Urothelium cell line (cell line): ENCODE data around the gene SPSB2.
A peak's percentile ranks its signal among the peaks of the same experiment; 100 is the strongest.

Experiments
- DNase-seq: peaks from one replicate; pipeline ENCODE4 v3.0.0; 2011; ENCODE audit warnings: low spot score, mixed read lengths
- FAIRE-seq: peaks from 2 replicates; lab custom pipeline; 2011; peaks lifted over from hg19 to GRCh38; lab: Jason Lieb, UNC

Gene SPSB2

GRCh38 chr12:6834254-6834653, 38.8 kb downstream of the SPSB2 start:
- DNase-seq (no peak), FAIRE-seq (no peak)

- FAIRE-seq (no peak), DNase-seq (no peak)
These were observed 39.8 kb downstream of the SPSB2 start for GRCh38 chr12:6833189-6833890.

DNA sequence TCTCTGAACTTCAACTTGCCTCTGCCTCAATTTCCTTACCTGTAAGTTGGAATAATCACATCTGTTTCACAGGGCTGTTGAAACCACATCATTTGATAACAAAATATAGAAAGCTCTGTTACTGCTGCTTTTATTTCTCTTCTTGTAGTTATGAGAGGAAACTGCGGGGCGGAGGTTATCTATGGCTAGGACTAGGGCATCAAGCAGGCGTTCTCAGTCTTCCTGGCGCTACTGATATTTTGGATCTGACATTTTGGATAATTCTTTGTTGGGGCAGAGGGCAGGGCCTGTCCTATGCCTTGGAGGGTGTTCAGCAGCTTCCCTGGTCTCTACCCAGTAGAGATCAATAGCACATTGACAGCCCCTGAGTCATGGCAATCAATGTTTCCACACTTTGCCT, 41.0 kb downstream of the SPSB2 start:
- no peak for FAIRE-seq
- no peak for DNase-seq

- FAIRE-seq (peak; percentile 27), DNase-seq (no peak)
These were observed 41.6 kb downstream of the SPSB2 start for GRCh38 chr12:6831450-6831995.

DNA sequence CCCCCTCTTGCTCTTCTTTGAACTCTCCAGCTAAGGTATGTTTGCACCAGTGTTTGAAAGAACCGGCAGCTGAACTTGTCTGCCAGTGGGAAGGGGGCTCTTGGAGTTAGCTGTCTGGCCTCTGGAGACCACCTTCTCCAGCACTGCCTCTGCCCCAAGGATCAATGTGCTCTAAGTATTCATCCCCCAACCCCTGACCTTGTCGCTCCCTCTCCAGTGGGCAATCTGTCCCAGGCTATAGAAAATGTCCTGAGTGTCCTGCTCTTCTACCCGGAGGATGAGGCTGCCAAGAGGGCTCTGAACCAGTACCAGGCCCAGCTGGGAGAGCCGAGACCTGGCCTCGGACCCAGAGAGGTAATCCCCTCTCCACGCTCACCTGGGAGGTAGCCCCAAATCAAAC, 42.1 kb downstream of the SPSB2 start:
- DNase-seq (no peak), FAIRE-seq (no peak)

DNA sequence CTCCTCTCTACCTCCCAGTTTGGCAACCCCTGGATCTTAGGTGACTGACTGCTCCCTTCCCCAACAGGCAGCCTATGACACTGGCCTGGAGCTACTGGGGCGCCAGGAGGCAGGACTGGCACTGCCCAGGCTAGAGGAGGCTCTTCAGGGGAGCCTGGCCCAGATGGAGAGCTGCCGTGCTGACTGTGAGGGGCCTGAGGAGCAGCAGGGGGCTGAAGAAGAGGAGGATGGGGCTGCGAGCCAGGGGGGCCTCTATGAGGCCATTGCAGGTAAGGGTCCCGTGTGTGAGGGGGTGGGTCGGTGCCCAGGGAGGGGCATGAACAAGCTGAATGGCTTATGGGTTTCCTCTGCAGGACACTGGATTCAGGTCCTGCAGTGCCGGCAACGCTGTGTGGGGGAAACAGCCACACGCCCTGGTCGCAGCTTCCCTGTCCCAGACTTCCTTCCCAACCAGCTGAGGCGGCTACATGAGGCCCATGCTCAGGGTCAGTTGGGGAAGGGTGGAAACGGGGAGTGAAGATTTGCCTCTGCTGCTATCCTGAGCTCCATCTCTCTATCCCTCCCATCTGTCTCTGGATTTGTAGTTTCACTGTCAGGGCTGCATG, 42.7 kb downstream of the SPSB2 start:
- FAIRE-seq (peak; percentile 48), DNase-seq (no peak)

- DNase-seq (peak; percentile 71), FAIRE-seq (no peak)
These were observed 43.4 kb downstream of the SPSB2 start for GRCh38 chr12:6829536-6830220.

DNA sequence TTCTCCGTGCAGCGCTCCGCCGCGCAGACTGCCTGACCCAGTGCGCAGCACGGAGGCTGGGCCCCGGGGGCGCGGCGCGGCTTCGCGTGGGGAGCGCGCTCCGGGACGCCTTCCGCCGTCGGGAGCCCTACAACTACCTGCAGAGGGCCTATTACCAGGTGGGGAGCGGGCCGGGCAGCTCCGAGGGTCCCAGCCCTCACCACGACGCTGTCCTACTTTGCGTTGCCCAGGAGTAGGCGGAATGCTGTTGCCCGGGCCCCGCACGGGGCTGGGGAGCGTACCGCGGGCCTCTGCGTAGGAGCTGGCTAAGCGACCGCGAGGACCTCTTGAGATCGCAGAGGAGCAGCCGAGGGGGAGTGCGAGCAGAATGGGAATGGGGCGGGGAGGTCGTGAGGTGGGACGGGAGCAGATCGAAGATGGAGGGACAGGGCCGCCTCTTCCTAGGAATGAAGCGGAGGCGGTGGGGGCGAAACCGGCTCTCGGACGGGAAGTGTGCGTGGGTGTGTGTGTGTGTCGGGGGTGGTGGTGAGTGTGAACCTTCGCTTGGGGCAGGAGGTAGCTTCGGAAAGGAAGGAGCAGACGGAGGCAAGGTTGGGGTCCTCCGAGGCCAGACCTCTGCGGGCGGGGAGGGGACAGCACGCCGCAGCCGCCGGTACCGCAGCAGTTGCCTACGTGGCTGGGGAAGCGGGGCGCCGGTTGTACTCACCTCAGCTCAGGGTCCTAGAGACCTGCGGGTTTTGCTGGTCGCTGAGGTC, 44.1 kb downstream of the SPSB2 start:
- FAIRE-seq (peak; percentile 74), DNase-seq (peak; percentile 64)

DNA sequence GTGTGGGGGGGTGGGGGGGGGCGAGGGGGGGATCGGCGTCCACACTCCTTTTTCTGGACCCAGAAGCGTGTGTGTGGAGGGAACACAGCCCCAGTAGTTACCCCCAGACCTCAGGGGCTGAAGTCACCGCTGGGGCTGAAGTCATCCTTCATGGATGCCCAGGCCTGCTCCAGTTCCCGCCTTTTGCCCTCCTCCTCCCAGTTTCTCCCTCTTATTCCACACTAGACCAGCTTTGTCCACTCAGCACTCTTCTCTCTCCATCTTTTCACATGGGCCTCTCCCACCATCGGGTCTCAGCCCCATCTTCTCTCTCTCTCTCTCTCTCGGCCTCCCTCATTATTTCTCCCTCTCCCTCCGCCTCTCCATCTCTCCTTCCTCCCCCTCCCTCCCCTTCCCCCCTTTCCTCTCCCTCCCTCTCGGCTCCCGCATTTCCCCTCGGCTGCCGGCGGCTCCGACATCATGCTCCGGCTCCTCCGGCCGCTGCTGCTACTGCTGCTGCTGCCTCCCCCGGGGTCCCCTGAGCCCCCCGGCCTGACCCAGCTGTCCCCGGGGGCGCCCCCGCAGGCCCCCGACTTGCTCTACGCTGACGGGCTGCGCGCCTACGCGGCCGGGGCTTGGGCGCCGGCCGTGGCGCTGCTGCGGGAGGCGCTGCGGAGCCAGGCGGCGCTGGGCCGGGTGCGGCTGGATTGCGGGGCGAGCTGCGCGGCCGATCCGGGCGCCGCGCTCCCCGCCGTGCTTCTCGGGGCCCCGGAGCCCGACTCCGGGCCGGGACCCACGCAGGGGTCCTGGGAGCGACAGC, 44.9 kb downstream of the SPSB2 start, which contains the start of gene P3H3:
Gene P3H3, plus strand, starts transcription at position 426 of the 799 bp plus-strand sequence. Its CDS starts 34 bp downstream, at position 460.
- peak; percentile 77 for FAIRE-seq
- DNase-seq: peak; percentile 68

- FAIRE-seq (peak; percentile 99), DNase-seq (peak; percentile 91)
These were observed 45.6 kb downstream of the SPSB2 start for GRCh38 chr12:6827437-6827911.

DNA sequence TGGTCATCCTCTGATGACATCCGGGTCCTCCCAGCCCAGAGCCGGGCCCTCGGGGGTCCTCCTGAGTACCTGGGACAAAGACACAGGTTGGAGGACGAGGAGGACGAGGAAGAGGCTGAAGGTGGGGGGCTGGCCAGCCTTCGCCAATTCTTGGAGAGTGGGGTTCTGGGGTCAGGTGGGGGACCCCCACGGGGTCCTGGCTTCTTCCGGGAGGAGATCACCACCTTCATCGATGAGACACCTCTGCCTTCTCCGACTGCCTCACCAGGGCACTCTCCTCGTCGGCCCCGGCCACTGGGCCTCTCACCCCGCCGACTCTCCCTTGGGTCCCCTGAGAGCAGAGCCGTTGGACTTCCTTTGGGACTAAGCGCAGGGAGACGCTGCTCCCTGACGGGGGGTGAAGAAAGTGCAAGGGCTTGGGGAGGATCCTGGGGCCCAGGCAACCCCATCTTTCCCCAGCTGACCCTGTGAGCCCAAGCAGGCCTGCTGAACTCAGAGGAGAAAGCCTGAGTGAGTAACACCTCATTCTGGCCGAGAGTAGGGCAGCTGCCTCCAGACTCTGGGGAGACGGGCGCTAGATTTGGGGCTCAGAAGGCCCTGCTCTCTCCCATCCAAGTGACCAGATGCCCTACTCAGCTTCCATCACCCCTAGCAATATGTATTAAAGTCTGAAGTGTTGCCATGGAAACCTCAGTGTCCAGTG, 46.2 kb downstream of the SPSB2 start:
- no peak for DNase-seq

DNA sequence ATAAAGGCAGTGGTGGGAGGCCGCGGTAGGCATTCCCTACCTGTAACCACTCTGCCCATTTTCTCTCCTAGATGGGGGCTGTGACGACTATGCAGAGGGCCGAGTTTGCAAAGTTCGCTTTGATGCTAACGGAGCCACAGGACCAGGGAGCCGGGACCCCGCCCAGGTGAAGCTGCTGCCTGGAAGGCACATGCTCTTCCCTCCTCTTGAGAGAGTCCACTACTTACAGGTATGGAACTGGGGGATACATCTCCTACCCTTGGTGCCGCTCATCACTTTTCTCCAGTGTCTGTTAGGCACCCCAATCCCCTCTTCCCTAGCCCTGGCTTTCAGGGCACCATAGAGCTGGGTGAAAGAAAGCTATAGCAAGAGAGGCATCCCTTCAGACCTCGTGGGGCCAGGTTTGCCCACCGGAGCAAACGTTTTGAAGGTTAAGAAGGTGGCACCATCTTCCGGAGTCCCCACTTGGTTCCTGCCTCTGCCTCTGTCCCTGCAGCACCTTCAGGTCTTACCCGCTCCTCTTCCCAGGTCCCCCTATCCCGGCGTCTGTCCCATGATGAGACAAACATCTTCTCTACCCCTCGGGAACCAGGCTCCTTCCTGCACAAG, 46.9 kb downstream of the SPSB2 start:
- FAIRE-seq (no peak), DNase-seq (no peak)

More for the DNA sequence above, 46.2 kb downstream of the SPSB2 start:
- FAIRE-seq: no peak

DNA sequence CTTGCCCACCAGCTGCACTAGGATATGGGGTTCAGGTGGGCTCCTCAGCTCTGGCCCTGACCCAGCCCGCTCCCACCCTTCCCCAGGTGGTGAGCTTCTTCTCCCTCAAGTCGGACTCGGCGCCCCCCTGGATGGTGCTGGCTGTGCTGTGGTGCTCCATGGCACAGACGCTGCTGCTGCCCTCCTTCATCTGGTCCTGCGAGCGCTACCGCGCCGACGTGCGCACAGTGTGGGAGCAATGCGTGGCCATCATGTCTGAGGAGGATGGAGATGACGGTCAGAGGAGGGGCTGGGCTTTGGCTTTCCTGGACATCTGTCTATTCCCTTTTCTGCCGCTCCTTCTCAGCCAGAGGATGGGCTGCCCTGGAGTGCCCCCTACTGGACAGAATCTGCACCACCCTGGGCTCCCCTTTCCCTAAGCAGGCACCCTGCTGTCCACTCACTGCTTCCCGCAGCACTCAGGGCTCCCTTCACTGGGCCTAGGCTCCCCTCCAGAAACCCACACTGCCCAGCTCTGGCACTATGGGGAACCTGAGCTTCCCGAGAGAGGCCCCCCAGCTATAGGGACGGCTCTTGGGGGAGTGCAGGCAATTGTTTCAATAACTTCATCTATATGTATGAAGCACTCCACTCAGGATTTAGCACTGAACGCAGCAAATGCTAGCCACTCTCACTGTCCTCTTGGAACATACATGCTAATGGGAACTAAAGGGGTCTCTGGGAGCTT, 47.5 kb downstream of the SPSB2 start:
- FAIRE-seq: peak; percentile 82

DNA sequence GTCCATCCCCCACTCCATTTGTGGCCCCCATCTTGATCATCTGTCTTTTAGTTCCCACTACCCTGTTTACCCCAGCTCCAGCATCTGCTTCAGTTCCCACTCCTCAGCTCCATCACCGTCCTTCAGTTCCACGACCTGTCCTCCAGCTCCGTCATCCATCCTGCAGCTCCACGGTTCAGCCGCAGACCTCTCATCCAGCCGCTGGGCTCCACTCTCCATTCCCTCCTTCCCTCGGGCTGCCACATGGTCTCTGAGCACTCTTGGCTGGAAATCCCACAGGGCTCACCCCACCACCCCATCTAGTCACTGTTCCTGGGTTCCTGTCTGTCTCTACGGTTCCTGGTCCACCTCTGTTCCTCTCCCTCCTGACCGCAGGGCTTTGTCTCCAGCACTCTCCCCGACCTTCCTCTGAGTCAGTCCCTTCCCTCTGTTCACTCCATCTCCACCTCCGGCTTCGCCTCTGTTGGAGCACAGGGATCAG, 48.2 kb downstream of the SPSB2 start:
- FAIRE-seq (peak; percentile 9), DNase-seq (no peak)

More for the DNA sequence above, 47.5 kb downstream of the SPSB2 start:
- peak; percentile 85 for DNase-seq

- DNase-seq: no peak
These were observed 48.9 kb downstream of the SPSB2 start for GRCh38 chr12:6824085-6824775.

DNA sequence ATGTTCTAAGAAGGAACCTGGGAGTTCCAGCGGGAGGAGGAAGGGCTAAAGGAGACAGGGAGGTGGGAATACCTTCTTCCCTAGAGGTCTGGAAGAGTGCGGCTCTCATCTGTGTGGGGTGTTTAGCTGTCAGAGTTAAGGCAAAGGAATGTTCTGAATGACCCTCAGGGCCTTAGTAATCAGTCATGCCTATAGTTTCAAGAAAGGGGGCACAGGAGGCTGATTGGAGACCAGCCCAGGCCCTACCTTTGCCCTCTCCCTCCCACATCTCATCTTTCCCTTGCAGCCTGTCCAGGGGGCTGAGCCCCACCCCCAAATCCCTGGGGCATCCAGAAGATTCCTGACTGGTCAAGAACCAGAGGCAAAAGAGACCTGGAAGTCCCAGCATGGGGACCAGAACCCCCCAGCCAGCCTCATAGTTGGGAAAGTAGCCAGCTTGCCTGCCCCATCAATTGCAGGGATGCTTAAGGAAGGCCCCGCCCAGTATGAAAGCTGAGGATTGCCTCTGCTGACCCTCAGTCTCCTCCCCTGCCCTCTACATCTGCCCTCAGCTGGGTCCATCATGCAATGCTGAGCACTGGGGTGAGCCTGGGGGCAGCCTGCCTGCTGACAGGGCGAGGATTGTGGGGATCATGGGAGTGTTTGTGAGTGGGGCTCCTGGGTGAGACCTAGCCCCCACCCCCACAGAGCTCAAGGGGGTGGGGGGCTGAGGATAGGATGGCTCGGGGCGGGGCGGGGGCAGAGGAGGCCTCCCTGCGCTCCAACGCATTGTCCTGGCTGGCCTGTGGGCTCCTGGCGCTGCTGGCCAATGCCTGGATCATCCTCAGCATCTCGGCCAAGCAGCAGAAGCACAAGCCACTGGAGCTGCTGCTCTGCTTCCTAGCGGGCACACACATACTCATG, 49.7 kb downstream of the SPSB2 start:
- FAIRE-seq (peak; percentile 46), DNase-seq (no peak)

More at GRCh38 chr12:6824085-6824775, 48.9 kb downstream of the SPSB2 start:
- no peak for FAIRE-seq
